ENCODE results near the gene DUSP22. TPM values are rescaled to one million over a fixed set of nuclear protein-coding genes. Genes with fewer than 3 reads are reported as not detected.
A peak's percentile ranks its signal among the peaks of the same experiment; 100 is the strongest.

Gene DUSP22
- polyA plus RNA-seq, 3 donors = 107 to 120 (median 117) TPM

- no peak for TF ChIP-seq CTCF (IDR thresholded peaks at IDR 0.05)
- WGBS (ENCODE audit: insufficient coverage) = 30% methylated on average over 2 of the region's 5 CpGs
- Histone ChIP-seq H3K36me3 (replicated peaks in 1 of 2; ENCODE audit: control insufficient read depth in 1 of 2, insufficient read depth in 2 of 2, low read length in 2 of 2) (no peaks in the 10 kb centered on the region), H3K27ac (ENCODE audit: low read depth in 1 of 2, low read length in 2 of 2) (no peak overlapping the region), H3K4me1 (ENCODE audit: control insufficient read depth in 1 of 2, insufficient read depth in 2 of 2, low read length in 2 of 2) (peaks cover 34 to 36% of the 10 kb centered on the region in 2 donors), H3K79me2 (ENCODE audit: insufficient read depth, low read length) (no peaks in the 10 kb centered on the region), H3K4me3 (replicated peaks in 1 of 3; ENCODE audit: low read depth in 2 of 3, low read length in 3 of 3) (no peak overlapping the region), H4K20me1 (ENCODE audit: insufficient read depth, low read length) (no peaks in the 10 kb centered on the region), H3K27me3 (ENCODE audit: control insufficient read depth in 2 of 2, insufficient read depth in 2 of 2, low read length in 2 of 2) (no peaks in the 10 kb centered on the region), H3K4me2 (replicated peaks; ENCODE audit: extremely low read depth, low read length, poor library complexity, severe bottlenecking) (no peak overlapping the region), H3K9me3 (replicated peaks in 1 of 2; ENCODE audit: control insufficient read depth in 1 of 2, insufficient read depth in 1 of 2, low read length in 2 of 2) (no peaks in the 10 kb centered on the region), H2AFZ (ENCODE audit: insufficient read depth, low read depth, low read length, poor library complexity, severe bottlenecking) (no peak overlapping the region), H3K9ac (ENCODE audit: insufficient read depth, low read length, poor library complexity, severe bottlenecking) (no peak overlapping the region)
- peaks cover 3 to 4% (median 3%) of the 10 kb centered on the region in 3 donors for H3K27me3 Mint-ChIP-seq (ENCODE audit: low read depth in 3 of 3)
- intact Hi-C loops (cut with micrococcal nuclease) = loop anchor here (5.0 kb wide), 2 partner anchors 32 to 38 kb away; partner anchors contain the start of gene DUSP22 (in 1 of the 2)
- DNase-seq = no peak
- H3K4me3 Mint-ChIP-seq = no peak overlapping the region
- H3K27ac Mint-ChIP-seq = peak overlapping the region in 1 of 7 donors; percentile 44
- peaks cover 36% of the 10 kb centered on the region for H3K4me1 Mint-ChIP-seq
- H3K9me3 Mint-ChIP-seq = peaks cover 0 to 2% (median 0%) of the 10 kb centered on the region in 7 donors
- H3K36me3 Mint-ChIP-seq = no peaks in the 10 kb centered on the region
These were observed 32.3 kb upstream of the DUSP22 start for GRCh38 chr6:259901-260508.

GRCh38 chr6:264626-265025 is 27.7 kb upstream of the DUSP22 start:
- Mint-ChIP-seq H3K4me1 (peaks cover 14% of the 10 kb centered on the region), H3K36me3 (no peaks in the 10 kb centered on the region), H3K27ac (no peak overlapping the region), H3K9me3 (peaks cover 0 to 4% (median 0%) of the 10 kb centered on the region in 7 donors), H3K27me3 (ENCODE audit: low read depth in 3 of 3) (peaks cover 4 to 5% (median 5%) of the 10 kb centered on the region in 3 donors), H3K4me3 (no peak overlapping the region)
- no peak for TF ChIP-seq CTCF (IDR thresholded peaks at IDR 0.05)
- no peak overlapping the region for H2AFZ ChIP-seq (ENCODE audit: insufficient read depth, low read depth, low read length, poor library complexity, severe bottlenecking)
- no peak overlapping the region for H3K9ac ChIP-seq (ENCODE audit: insufficient read depth, low read length, poor library complexity, severe bottlenecking)
- no CpG with 5 or more reads among the region's 2 CpGs for WGBS (ENCODE audit: insufficient coverage)
- no peaks in the 10 kb centered on the region for H4K20me1 ChIP-seq (ENCODE audit: insufficient read depth, low read length)
- no peak overlapping the region for H3K4me3 ChIP-seq (replicated peaks in 1 of 3; ENCODE audit: low read depth in 2 of 3, low read length in 3 of 3)
- H3K9me3 ChIP-seq (replicated peaks in 1 of 2; ENCODE audit: control insufficient read depth in 1 of 2, insufficient read depth in 1 of 2, low read length in 2 of 2) = peaks cover 0 to 3% of the 10 kb centered on the region in 2 donors
- no peaks in the 10 kb centered on the region for H3K79me2 ChIP-seq (ENCODE audit: insufficient read depth, low read length)
- H3K27me3 ChIP-seq (ENCODE audit: control insufficient read depth in 2 of 2, insufficient read depth in 2 of 2, low read length in 2 of 2) = peaks cover 0 to 4% of the 10 kb centered on the region in 2 donors
- H3K27ac ChIP-seq (ENCODE audit: low read depth in 1 of 2, low read length in 2 of 2) = no peak overlapping the region
- no peaks in the 10 kb centered on the region for H3K36me3 ChIP-seq (replicated peaks in 1 of 2; ENCODE audit: control insufficient read depth in 1 of 2, insufficient read depth in 2 of 2, low read length in 2 of 2)
- no peak for DNase-seq
- H3K4me1 ChIP-seq (ENCODE audit: control insufficient read depth in 1 of 2, insufficient read depth in 2 of 2, low read length in 2 of 2) = peaks cover 7 to 12% of the 10 kb centered on the region in 2 donors
- H3K4me2 ChIP-seq (replicated peaks; ENCODE audit: extremely low read depth, low read length, poor library complexity, severe bottlenecking) = no peak overlapping the region
- intact Hi-C loops (cut with micrococcal nuclease) = no loop called here

Measured in CD14-positive monocyte (primary cell).